HepG2 (cell line): Measurements from ENCODE around the gene ZBTB46. TPM values are rescaled to one million over a fixed set of nuclear protein-coding genes. Genes with fewer than 3 reads are reported as not detected.
A peak's percentile ranks its signal among the peaks of the same experiment; 100 is the strongest.

Source experiments
- AGO1 ChIP-seq: fragments of 200-400 bp; formaldehyde crosslinking; IDR thresholded peaks from 2 replicates; pipeline ENCODE4 v1.6.1; 2017; ENCODE audit warnings: mild to moderate bottlenecking, low read depth, low read length, moderate library complexity; ENCODE audit not compliant: poor library complexity, severe bottlenecking
- AGO2 ChIP-seq: fragments of 200-400 bp; formaldehyde crosslinking; optimal IDR thresholded peaks from 2 replicates; pipeline ENCODE3; 2017; ENCODE audit warnings: mild to moderate bottlenecking, low read depth, low read length, moderate library complexity
- CHCHD3 ChIP-seq: sonication (generic); formaldehyde crosslinking; IDR thresholded peaks from 2 replicates; pipeline ENCODE4 v1.8.0; 2022; ENCODE audit warnings: mild to moderate bottlenecking, missing genetic modification reagents, moderate library complexity
- DR1 ChIP-seq: sonication (generic); formaldehyde crosslinking; IDR thresholded peaks from 2 replicates; pipeline ENCODE4 v1.8.0; 2021; ENCODE audit warnings: mild to moderate bottlenecking, missing genetic modification reagents, inconsistent platforms
- FOXC1 ChIP-seq: sonication (generic); formaldehyde crosslinking; IDR thresholded peaks from 2 replicates; pipeline ENCODE4 v1.8.0; 2022; ENCODE audit warnings: mild to moderate bottlenecking, missing genetic modification reagents, borderline replicate concordance
- HNRNPK ChIP-seq: fragments of 200-400 bp; formaldehyde crosslinking; IDR thresholded peaks from 2 replicates; pipeline ENCODE4 v1.6.1; 2018; ENCODE audit warnings: low read length, low read depth, moderate library complexity, mild to moderate bottlenecking; ENCODE audit not compliant: poor library complexity, severe bottlenecking
- POLR2A ChIP-seq, 2 experiments: IDR thresholded peaks; 2 replicates each; pipeline ENCODE4 v1.6.1; 2011; ENCODE audit warnings: low read depth in 2 of 2, low read length in 2 of 2, mild to moderate bottlenecking in 1 of 2, moderate library complexity in 1 of 2; ENCODE audit not compliant: insufficient read depth in 1 of 2
- TOPORS ChIP-seq: sonication (generic); formaldehyde crosslinking; IDR thresholded peaks from 2 replicates; pipeline ENCODE4 v1.8.0; 2023; ENCODE audit warnings: mild to moderate bottlenecking, missing genetic modification reagents
- ZFYVE20 ChIP-seq: sonication (generic); formaldehyde crosslinking; IDR thresholded peaks from 2 replicates; pipeline ENCODE4 v1.8.0; 2023; ENCODE audit warnings: low read depth, mild to moderate bottlenecking, moderate library complexity, missing genetic modification reagents, borderline replicate concordance
- ZNF225 ChIP-seq: sonication (generic); formaldehyde crosslinking; IDR thresholded peaks from 2 replicates; pipeline ENCODE4 v1.4.0; 2020; ENCODE audit warnings: mild to moderate bottlenecking, missing genetic modification reagents
- ZNF335 ChIP-seq: sonication (generic); formaldehyde crosslinking; IDR thresholded peaks from 2 replicates; pipeline ENCODE4 v1.4.0; 2020; ENCODE audit warnings: missing genetic modification reagents
- ZNF367 ChIP-seq: sonication (generic); formaldehyde crosslinking; IDR thresholded peaks from 2 replicates; pipeline ENCODE4 v1.4.0; 2020; ENCODE audit warnings: missing genetic modification reagents, borderline replicate concordance
- ZNF724P ChIP-seq: sonication (generic); formaldehyde crosslinking; IDR thresholded peaks from 2 replicates; pipeline ENCODE4 v1.8.0; 2022; ENCODE audit warnings: missing genetic modification reagents, borderline replicate concordance
- polyA plus RNA-seq, 8 experiments: library from polyadenylated mRNA; depleted of rRNA in 3 of 8; stranded (reverse) in 7 of 8; unstranded in 1 of 8; fragments of >200 nt; fragmentation: Illumina TruSeq in 4 of 8; extraction: Trizol in 4 of 8; gene quantifications; 2 replicates each; pipeline versions ENCODE4 v1.2.1 to v1.2.3, GENCODE V29; 2011 to 2016; ENCODE audit warnings: low read depth in 4 of 8, missing spikeins in 1 of 8, mixed read lengths in 1 of 8; ENCODE audit not compliant: insufficient read depth in 1 of 8
- total RNA-seq, 5 experiments: library from RNA; depleted of rRNA; stranded (reverse); fragments of >200 nt; fragmentation: Illumina TruSeq; extraction: Trizol; gene quantifications; 2 replicates each; pipeline ENCODE4 v1.2.3, GENCODE V29; 2016; ENCODE audit warnings: low read depth in 1 of 5
- TF ChIP-seq, protein P1 (sequence below): sonication (generic); formaldehyde crosslinking; IDR thresholded peaks from 2 replicates; pipeline ENCODE4 v1.4.0; 2020; ENCODE audit warnings: missing genetic modification reagents
- TF ChIP-seq, protein P2 (sequence below): sonication (generic); formaldehyde crosslinking; IDR thresholded peaks from 2 replicates; pipeline ENCODE4 v1.5.1; 2020; ENCODE audit warnings: missing genetic modification reagents, mild to moderate bottlenecking, borderline replicate concordance
- TF ChIP-seq, protein P3 (sequence below): sonication (generic); formaldehyde crosslinking; IDR thresholded peaks from 2 replicates; pipeline ENCODE4 v1.4.0; 2020; ENCODE audit warnings: missing genetic modification reagents, borderline replicate concordance
- TF ChIP-seq, protein P4 (sequence below): sonication (generic); formaldehyde crosslinking; IDR thresholded peaks from 2 replicates; pipeline ENCODE4 v1.8.0; 2022; ENCODE audit warnings: mild to moderate bottlenecking, missing genetic modification reagents, moderate library complexity

The ZBTB46 gene
- total and polyA plus RNA-seq, 2 of the 13 experiments (the other 11 are each of a cell fraction or from before 2014, with no cell fraction given), result 1.6 to 13.5 TPM

DNA sequence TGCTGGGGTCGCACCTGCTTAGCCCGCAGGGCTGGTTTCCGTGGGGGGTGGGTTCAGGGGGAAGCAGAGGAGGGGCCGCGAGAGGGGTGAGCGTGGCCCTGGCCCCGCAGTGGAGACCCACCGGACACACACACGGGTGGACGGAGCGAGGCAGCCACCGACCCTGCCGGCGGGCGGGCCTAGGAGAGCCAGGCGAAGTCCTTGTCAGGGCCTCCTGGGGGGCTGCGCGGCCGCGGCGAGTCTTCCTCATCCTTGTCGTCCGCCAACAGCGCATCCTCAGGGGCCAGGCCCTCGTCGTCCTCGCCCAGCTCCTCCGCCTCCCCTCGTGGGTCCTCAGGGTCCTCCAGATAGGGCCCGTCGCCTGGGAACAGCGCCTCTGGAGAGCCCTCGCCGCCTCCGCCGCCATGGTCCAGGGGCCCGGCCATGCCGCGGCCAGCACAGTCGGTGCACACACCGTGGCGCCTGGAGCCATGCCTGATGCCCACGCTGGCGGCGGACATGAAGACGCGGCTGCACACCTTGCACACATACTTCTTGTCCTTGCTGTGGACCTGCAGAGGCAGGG, 84.2 kb downstream of the ZBTB46 start (continued):
- TF ChIP-seq DR1 (CRISPR knock-in tag) (0 out of 2 replicates have a peak, but pooled peaks have one; percentile 43), ZNF225 (0 out of 2 replicates have a peak, but pooled peaks have one; percentile 21), POLR2A (IDR thresholded peaks at IDR 0.05; ENCODE audit: insufficient read depth in 1 of 2, low read depth in 2 of 2, low read length in 2 of 2) (peak in 1 of 2 experiments; percentile 2; a peak in 1 of 4 replicates), ZFYVE20 (0 out of 2 replicates have a peak, but pooled peaks have one; percentile 49), CHCHD3 (peak; percentile 92), HNRNPK (peak; percentile 37), FOXC1 (CRISPR knock-in tag) (no peak), ZNF335 (no peak), AGO1 (peak; percentile 90), TOPORS (CRISPR knock-in tag) (no peak), ZNF367 (CRISPR knock-in tag) (no peak), AGO2 (peak; percentile 70), ZNF724P (no peak)
- TF ChIP-seq, protein P1, sequence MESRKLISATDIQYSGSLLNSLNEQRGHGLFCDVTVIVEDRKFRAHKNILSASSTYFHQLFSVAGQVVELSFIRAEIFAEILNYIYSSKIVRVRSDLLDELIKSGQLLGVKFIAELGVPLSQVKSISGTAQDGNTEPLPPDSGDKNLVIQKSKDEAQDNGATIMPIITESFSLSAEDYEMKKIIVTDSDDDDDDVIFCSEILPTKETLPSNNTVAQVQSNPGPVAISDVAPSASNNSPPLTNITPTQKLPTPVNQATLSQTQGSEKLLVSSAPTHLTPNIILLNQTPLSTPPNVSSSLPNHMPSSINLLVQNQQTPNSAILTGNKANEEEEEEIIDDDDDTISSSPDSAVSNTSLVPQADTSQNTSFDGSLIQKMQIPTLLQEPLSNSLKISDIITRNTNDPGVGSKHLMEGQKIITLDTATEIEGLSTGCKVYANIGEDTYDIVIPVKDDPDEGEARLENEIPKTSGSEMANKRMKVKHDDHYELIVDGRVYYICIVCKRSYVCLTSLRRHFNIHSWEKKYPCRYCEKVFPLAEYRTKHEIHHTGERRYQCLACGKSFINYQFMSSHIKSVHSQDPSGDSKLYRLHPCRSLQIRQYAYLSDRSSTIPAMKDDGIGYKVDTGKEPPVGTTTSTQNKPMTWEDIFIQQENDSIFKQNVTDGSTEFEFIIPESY (CRISPR knock-in tag), result peak; percentile 96
- TF ChIP-seq, protein P2, sequence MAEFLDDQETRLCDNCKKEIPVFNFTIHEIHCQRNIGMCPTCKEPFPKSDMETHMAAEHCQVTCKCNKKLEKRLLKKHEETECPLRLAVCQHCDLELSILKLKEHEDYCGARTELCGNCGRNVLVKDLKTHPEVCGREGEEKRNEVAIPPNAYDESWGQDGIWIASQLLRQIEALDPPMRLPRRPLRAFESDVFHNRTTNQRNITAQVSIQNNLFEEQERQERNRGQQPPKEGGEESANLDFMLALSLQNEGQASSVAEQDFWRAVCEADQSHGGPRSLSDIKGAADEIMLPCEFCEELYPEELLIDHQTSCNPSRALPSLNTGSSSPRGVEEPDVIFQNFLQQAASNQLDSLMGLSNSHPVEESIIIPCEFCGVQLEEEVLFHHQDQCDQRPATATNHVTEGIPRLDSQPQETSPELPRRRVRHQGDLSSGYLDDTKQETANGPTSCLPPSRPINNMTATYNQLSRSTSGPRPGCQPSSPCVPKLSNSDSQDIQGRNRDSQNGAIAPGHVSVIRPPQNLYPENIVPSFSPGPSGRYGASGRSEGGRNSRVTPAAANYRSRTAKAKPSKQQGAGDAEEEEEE, result no peak
- TF ChIP-seq, protein P3, sequence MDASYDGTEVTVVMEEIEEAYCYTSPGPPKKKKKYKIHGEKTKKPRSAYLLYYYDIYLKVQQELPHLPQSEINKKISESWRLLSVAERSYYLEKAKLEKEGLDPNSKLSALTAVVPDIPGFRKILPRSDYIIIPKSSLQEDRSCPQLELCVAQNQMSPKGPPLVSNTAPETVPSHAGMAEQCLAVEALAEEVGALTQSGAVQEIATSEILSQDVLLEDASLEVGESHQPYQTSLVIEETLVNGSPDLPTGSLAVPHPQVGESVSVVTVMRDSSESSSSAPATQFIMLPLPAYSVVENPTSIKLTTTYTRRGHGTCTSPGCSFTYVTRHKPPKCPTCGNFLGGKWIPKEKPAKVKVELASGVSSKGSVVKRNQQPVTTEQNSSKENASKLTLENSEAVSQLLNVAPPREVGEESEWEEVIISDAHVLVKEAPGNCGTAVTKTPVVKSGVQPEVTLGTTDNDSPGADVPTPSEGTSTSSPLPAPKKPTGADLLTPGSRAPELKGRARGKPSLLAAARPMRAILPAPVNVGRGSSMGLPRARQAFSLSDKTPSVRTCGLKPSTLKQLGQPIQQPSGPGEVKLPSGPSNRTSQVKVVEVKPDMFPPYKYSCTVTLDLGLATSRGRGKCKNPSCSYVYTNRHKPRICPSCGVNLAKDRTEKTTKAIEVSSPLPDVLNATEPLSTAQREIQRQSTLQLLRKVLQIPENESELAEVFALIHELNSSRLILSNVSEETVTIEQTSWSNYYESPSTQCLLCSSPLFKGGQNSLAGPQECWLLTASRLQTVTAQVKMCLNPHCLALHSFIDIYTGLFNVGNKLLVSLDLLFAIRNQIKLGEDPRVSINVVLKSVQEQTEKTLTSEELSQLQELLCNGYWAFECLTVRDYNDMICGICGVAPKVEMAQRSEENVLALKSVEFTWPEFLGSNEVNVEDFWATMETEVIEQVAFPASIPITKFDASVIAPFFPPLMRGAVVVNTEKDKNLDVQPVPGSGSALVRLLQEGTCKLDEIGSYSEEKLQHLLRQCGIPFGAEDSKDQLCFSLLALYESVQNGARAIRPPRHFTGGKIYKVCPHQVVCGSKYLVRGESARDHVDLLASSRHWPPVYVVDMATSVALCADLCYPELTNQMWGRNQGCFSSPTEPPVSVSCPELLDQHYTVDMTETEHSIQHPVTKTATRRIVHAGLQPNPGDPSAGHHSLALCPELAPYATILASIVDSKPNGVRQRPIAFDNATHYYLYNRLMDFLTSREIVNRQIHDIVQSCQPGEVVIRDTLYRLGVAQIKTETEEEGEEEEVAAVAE (CRISPR knock-in tag), result no peak
- TF ChIP-seq, protein P4, sequence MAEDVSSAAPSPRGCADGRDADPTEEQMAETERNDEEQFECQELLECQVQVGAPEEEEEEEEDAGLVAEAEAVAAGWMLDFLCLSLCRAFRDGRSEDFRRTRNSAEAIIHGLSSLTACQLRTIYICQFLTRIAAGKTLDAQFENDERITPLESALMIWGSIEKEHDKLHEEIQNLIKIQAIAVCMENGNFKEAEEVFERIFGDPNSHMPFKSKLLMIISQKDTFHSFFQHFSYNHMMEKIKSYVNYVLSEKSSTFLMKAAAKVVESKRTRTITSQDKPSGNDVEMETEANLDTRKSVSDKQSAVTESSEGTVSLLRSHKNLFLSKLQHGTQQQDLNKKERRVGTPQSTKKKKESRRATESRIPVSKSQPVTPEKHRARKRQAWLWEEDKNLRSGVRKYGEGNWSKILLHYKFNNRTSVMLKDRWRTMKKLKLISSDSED, result no peak
- TF ChIP-seq, all 625 proteins: peak for 13
